Gastrocnemius medialis (tissue), 4 donors: ENCODE results near the gene XYLT1.

Experiments
- POLR2A ChIP-seq, 2 donors: fragments of 450-650 bp; IDR thresholded peaks; one replicate each; pipeline ENCODE4 v1.6.1; 2017; ENCODE audit warnings: antibody characterized with exemption in 2 of 2, mild to moderate bottlenecking in 2 of 2, moderate library complexity in 2 of 2
- TF ChIP-seq, protein P1 (sequence below), 5 experiments: fragments of 450-650 bp in 3 of 5; fragments of 200-600 bp in 2 of 5; sonication (generic) in 2 of 5; IDR thresholded peaks in 4 of 5; conservative IDR thresholded peaks in 1 of 5; 1 replicate in 4 of 5; 2 replicates in 1 of 5; pipeline ENCODE4 v1.5.1; 2016 to 2019; ENCODE audit warnings: antibody characterized with exemption in 5 of 5, mild to moderate bottlenecking in 3 of 5, moderate library complexity in 3 of 5

DNA sequence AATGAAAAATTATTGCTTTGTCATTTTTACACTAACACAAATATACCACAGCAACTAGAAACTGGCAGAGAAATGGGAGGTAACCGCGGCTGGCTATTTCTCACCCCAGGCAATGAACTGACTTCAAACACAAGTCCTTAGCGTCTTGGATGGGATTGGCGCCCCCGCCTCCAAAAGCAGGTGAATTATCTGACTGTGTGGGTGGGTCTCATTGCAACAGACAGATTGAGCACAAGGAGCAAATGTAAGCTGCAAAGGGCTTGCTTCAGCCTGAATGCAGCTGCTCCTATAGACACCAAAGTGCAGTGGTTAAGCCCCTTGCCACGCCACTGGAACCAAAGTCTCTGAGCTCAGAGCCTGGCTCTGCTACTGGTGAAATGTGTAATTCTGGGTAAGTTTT, 225.0 kb downstream of the XYLT1 start:
- TF ChIP-seq, protein P1, sequence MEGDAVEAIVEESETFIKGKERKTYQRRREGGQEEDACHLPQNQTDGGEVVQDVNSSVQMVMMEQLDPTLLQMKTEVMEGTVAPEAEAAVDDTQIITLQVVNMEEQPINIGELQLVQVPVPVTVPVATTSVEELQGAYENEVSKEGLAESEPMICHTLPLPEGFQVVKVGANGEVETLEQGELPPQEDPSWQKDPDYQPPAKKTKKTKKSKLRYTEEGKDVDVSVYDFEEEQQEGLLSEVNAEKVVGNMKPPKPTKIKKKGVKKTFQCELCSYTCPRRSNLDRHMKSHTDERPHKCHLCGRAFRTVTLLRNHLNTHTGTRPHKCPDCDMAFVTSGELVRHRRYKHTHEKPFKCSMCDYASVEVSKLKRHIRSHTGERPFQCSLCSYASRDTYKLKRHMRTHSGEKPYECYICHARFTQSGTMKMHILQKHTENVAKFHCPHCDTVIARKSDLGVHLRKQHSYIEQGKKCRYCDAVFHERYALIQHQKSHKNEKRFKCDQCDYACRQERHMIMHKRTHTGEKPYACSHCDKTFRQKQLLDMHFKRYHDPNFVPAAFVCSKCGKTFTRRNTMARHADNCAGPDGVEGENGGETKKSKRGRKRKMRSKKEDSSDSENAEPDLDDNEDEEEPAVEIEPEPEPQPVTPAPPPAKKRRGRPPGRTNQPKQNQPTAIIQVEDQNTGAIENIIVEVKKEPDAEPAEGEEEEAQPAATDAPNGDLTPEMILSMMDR (IDR thresholded peaks at IDR 0.05 in 4 of 5, conservative IDR thresholded peaks at IDR 0.05 in 1 of 5) = no peak
- TF ChIP-seq POLR2A (IDR thresholded peaks at IDR 0.05) = no peak
